ENCODE data around the gene SPACA4. TPM values are rescaled to one million over a fixed set of nuclear protein-coding genes. Genes with fewer than 3 reads are reported as not detected.

Gene SPACA4
- polyA plus RNA-seq, 4 donors, result 0.06 TPM; not detected in 3

GRCh38 chr19:48596237-48596636 is 10.3 kb upstream of the SPACA4 start:
- no peak for DNase-seq (ENCODE audit: low read depth in 4 of 4, low spot score in 3 of 4)

DNA sequence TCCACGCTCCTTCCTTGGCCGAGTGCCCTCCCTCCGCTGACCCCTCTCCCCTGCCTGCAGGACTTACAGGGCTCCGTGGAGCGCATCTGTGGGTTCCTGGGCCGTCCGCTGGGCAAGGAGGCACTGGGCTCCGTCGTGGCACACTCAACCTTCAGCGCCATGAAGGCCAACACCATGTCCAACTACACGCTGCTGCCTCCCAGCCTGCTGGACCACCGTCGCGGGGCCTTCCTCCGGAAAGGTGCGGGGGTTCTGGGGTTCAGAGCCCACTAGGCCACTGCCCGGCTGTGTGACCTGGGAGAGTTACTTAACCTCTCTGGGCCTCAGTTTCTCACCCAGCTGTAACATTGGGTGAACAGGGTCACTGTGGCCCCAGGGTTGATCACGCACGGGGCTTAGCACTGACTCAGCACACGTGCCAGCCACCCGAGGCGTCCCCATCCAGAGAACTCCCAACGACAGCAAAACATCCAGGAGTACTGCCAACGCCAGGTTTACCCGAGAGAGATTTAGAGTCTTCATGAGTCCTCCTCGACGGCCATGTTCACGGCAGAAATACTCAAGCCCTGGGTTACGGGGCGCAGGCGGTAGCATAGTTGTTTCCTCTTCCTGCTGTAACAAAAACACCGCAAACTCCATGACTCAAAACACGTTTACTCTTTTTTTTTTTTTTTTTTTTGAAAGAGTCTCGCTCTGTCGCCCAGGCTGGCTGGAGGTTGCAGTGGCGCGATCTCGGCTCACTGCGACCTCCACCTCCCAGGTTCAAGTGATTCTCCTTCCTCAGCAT is 9.7 kb upstream of the SPACA4 start:
- no peak for DNase-seq (ENCODE audit: low read depth in 4 of 4, low spot score in 3 of 4)

DNA sequence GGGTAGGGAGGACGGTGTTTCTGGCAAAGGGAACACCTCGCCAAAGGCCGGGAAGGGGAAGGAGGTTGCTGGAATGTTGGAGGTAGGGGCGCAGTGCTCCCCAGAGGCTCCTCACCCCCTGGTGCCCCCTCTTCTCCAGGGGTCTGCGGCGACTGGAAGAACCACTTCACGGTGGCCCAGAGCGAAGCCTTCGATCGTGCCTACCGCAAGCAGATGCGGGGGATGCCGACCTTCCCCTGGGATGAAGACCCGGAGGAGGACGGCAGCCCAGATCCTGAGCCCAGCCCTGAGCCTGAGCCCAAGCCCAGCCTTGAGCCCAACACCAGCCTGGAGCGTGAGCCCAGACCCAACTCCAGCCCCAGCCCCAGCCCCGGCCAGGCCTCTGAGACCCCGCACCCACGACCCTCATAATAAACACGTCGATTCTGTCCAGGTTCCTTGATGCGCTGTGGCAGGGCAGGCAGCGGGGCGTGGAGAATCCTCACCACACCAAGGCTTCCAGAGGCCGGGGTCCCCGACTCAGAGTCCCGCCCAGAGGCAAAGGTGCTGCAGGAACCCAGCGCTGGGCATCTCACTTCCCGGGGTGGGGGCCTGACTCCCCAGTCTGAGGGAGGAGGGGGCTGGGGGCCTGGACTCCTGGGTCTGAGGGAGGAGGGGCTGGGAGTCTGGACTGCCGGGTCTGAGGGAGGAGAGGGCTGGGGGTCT is 7.4 kb upstream of the SPACA4 start:
- DNase-seq (ENCODE audit: low read depth in 4 of 4, low spot score in 3 of 4), result no peak

- DNase-seq (ENCODE audit: low read depth in 4 of 4, low spot score in 3 of 4), result no peak
These were observed 5.7 kb upstream of the SPACA4 start for GRCh38 chr19:48600679-48601417.

- DNase-seq (ENCODE audit: low read depth in 4 of 4, low spot score in 3 of 4), result no peak
These were observed 3.5 kb upstream of the SPACA4 start for GRCh38 chr19:48603001-48603400.

- DNase-seq (ENCODE audit: low read depth in 4 of 4, low spot score in 3 of 4), result no peak
These were observed 3.1 kb upstream of the SPACA4 start for GRCh38 chr19:48603449-48603848.

DNA sequence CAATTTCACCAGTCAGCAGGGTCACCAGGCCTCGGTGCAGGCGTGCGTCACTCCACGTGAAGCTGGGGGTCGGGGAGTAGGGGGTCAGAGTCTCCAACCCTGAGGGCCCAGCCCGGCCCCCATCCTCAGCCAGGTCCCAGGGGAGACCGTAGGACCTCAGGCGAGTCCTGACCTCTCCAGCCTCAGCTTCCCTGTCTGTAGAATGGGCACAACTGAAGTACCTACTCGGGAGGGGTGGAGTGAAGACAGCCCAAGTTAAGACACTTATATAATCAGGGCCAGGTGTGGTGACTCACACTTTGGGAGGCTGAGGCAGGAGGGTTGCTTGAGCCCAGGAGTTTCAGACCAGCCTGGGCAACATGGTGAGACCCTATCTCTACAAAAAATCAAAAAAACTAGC is 2.7 kb upstream of the SPACA4 start:
- no peak for DNase-seq (ENCODE audit: low read depth in 4 of 4, low spot score in 3 of 4)

DNA sequence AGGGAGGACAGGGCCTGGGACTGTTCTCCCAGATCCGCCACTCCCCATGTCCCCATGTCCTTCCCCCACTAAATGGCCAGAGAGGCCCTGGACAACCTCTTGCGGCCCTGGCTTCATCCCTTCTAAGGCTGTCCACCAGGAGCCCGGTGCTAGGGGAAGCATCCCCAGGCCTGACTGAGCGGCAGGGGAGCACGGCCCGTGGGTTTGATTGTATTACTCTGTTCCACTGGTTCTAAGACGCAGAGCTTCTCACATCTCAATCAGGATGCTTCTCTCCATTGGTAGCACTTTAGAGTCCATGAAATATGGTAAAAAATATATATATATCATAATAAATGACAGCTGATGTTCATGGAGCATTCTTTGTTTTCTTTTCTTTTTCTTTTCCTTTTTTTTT is 815 bp downstream of the SPACA4 start:
- no peak for DNase-seq (ENCODE audit: low read depth in 4 of 4, low spot score in 3 of 4)

DNA sequence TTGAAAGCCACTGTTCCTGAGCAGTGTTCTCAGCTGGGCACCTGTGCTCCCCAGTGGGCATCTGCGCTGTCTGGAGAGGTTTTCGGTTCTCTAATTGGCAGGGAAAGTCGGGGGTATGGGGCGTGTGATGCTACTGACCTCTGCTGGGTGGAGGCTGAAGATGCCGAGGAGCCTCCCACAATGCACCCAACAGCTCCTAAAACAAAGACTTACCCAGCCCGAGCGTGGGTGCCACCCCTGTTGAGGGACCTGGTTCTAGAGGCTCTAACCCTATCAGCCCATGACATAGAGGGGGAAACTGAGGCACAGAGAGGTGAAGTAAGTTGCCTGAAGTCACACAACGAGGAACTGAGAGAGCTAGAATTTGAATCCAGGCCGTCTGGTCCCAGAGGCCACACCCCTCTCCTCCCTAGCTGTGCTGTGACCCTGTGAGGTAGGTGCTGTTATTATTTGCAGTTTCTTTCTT is 2.3 kb downstream of the SPACA4 start:
- no peak for DNase-seq (ENCODE audit: low read depth in 4 of 4, low spot score in 3 of 4)

- no peak for DNase-seq (ENCODE audit: low read depth in 4 of 4, low spot score in 3 of 4)
These were observed 3.1 kb downstream of the SPACA4 start for GRCh38 chr19:48609571-48610108.

- no peak for DNase-seq (ENCODE audit: low read depth in 4 of 4, low spot score in 3 of 4)
These were observed 5.3 kb downstream of the SPACA4 start for GRCh38 chr19:48611872-48612271.

- DNase-seq (ENCODE audit: low read depth in 4 of 4, low spot score in 3 of 4), result no peak
These were observed 6.7 kb downstream of the SPACA4 start for GRCh38 chr19:48613024-48613851.

GRCh38 chr19:48613852-48614435 is 7.4 kb downstream of the SPACA4 start:
- no peak for DNase-seq (ENCODE audit: low read depth in 4 of 4, low spot score in 3 of 4)

DNA sequence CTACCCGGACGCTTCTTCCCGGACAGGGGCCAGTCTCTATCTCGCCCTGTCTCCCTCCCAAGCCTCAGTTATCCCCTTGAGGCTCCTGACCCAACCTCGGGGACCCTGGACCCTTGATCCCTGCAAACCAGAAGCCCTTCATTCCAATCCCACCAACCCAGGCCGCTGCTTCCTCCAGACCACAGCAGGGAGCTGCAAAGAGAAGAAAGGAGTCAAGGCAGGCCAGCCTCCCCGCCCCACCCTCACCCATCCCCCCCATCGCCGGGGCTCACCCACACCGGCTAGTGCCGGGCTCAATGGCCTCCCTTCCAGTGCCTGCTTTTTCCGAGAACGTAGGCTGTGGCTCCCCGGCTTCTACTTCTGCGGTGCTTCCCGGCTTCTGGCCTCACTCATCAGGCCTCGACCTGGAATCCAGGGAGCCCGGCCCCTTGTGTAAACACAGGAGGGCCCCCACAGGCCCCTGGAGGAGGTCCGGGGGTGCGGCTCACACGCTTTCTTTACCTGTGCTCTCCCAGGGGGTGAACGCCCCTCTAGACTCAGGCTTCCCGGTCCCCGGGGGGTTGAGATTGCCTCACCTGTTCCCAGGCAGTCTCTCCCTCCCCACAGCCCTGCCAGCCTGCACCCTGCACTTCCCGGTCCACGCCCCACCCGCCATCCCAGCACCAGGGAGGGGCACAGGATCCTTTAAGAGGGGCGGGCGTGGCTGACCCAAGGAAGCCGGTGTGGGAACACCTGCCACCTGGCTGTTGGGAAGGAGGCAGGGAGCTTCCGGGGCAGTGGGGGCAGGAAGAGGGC is 8.1 kb downstream of the SPACA4 start, which contains the start of gene FAM83E:
Gene FAM83E (minus strand): TSS at position 641 of the 795 bp plus-strand sequence. CDS start 1,704 bp downstream, outside the sequence.
- no peak for DNase-seq (ENCODE audit: low read depth in 4 of 4, low spot score in 3 of 4)

DNA sequence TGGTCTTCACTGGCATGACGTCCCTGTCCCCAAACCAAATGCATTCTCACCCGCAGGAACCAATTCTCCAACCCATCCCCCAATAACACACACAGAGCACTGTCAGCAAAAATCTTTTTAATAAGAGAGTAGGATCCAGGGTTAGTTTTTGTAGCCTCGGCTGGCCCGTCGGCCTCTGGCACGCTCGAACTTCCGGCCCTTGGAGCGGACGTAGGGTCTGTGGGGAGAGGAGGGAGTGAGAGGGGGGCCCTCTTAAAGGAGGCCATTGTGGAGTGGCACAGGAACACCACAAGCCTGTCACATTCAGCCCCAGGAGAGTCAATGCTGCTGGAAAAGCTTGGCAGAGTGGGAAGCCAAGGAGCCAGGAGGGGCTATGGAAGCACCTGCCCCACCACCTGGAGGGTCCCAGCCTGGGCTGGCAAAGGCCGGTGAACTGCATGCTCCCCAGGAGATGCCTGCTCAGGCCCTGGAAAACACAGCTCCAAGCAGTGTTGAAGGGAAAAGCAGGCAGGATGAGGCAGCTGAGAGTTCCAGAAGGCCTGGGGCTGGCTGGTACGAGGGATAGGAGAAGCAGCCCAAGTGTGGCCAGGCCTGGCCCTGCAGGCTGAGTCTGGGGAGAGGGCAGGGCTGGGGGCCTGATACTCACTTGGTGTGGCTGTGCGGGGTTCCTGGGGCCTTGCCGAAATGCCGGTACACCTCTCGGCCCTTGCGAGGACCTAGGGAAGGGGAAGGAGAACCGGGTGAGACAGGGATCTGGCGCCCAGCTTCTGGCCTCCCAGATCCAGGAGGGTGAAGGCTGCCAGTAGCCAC is 8.9 kb downstream of the SPACA4 start:
- no peak for DNase-seq (ENCODE audit: low read depth in 4 of 4, low spot score in 3 of 4)

GRCh38 chr19:48616041-48616436 is 9.5 kb downstream of the SPACA4 start:
- no peak for DNase-seq (ENCODE audit: low read depth in 4 of 4, low spot score in 3 of 4)

DNA sequence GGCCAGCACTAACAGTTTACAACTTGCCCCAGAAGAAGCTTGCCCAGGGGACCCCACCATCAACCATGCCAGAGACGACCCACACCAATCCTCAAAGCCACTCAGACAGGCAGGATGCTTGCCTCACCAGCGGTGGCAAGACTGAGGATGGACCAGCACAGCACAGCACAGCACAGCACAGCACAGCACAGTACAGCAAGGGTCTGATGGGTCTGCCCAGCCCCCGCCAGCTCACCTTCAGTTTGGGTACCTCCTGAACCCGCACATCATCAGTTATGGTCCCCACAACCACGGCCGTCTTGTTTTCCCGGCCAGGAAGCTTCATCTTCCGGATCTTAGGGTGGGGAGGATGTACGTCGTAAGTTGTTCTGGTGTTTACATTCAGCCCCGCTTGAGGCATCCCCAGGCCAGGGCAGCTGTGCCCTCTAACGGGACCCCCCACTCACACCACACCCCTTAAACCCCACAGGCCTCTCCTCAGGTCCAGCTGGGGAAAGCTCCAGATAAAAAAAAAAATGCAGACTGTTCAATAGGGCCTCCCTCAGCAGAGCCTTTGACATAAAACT is 10.0 kb downstream of the SPACA4 start:
- no peak for DNase-seq (ENCODE audit: low read depth in 4 of 4, low spot score in 3 of 4)
